ENCODE measurements around the gene PAM16.
"Not testable (repeated sequence)": the region's sequence is repeated elsewhere in the genome, so short reads cannot be mapped to it uniquely, and the experiment has no call there.

The PAM16 gene

GRCh38 chr16:4350365-4350786 is 745 bp downstream of the PAM16 start:
- DNase-seq: no peak

- DNase-seq: no peak
Observed at GRCh38 chr16:4349332-4349731, 1.8 kb downstream of the PAM16 start.

- DNase-seq: no peak
Observed at GRCh38 chr16:4347765-4348509, 3.2 kb downstream of the PAM16 start.

GRCh38 chr16:4347010-4347409 is 4.1 kb downstream of the PAM16 start:
- DNase-seq: no peak

- no peak for DNase-seq
Observed at GRCh38 chr16:4345836-4346781, 5.0 kb downstream of the PAM16 start.

- no peak for DNase-seq
Observed at GRCh38 chr16:4344983-4345835, 5.9 kb downstream of the PAM16 start.

- DNase-seq: peak; percentile 71
Observed at GRCh38 chr16:4344300-4344982, 6.7 kb downstream of the PAM16 start.

- DNase-seq: no peak
Observed at GRCh38 chr16:4342866-4343744, 8.0 kb downstream of the PAM16 start.

GRCh38 chr16:4341250-4341649 is 9.9 kb downstream of the PAM16 start:
- no peak for DNase-seq

- no peak for DNase-seq
Observed at GRCh38 chr16:4340443-4340842, 10.7 kb downstream of the PAM16 start.

GRCh38 chr16:4339909-4340308 is 11.2 kb downstream of the PAM16 start:
- peak; percentile 47 for DNase-seq

- DNase-seq: no peak
Observed at GRCh38 chr16:4339455-4339854, 11.7 kb downstream of the PAM16 start.

GRCh38 chr16:4338712-4339299 is 12.3 kb downstream of the PAM16 start:
- no peak for DNase-seq

GRCh38 chr16:4338125-4338582 is 13.0 kb downstream of the PAM16 start:
- DNase-seq: no peak

- no peak for DNase-seq
Observed at GRCh38 chr16:4337540-4338088, 13.5 kb downstream of the PAM16 start.

GRCh38 chr16:4336701-4337539 is 14.2 kb downstream of the PAM16 start:
- DNase-seq: no peak

- no peak for DNase-seq
Observed at GRCh38 chr16:4334724-4335495, 16.2 kb downstream of the PAM16 start.

GRCh38 chr16:4333714-4334113 is 17.4 kb downstream of the PAM16 start:
- DNase-seq: not testable (repeated sequence)

GRCh38 chr16:4333308-4333638 is 17.8 kb downstream of the PAM16 start:
- DNase-seq: no peak

Measured in eye (tissue), 1 donor.